Parathyroid adenoma (tissue), 2 donors: ENCODE data around the gene HMG20B.

Source experiments
- H2AFZ ChIP-seq: fragments of 300-600 bp; sonication (generic); one replicate; pipeline ENCODE4 v1.7.0; 2017; ENCODE audit warnings: antibody characterized with exemption, mild to moderate bottlenecking
- H3K27ac ChIP-seq: fragments of 300-600 bp; sonication (generic); one replicate; pipeline ENCODE4 v1.7.0; 2017
- H3K27me3 ChIP-seq: fragments of 300-600 bp; sonication (generic); one replicate; pipeline ENCODE4 v1.7.0; 2017; ENCODE audit warnings: low read length; ENCODE audit not compliant: control insufficient read depth, insufficient read depth
- H3K36me3 ChIP-seq: fragments of 300-600 bp; sonication (generic); one replicate; pipeline ENCODE4 v1.7.0; 2017; ENCODE audit warnings: low read length; ENCODE audit not compliant: control insufficient read depth, insufficient read depth
- H3K4me1 ChIP-seq: fragments of 300-600 bp; sonication (generic); one replicate; pipeline ENCODE4 v1.7.0; 2017; ENCODE audit warnings: control low read depth
- H3K4me2 ChIP-seq: fragments of 300-600 bp; sonication (generic); one replicate; pipeline ENCODE4 v1.7.0; 2017; ENCODE audit warnings: low read length
- H3K4me3 ChIP-seq: fragments of 300-600 bp; sonication (generic); one replicate; pipeline ENCODE4 v1.7.0; 2017; ENCODE audit warnings: low read depth, low read length
- H3K79me2 ChIP-seq: fragments of 300-600 bp; sonication (generic); one replicate; pipeline ENCODE4 v1.7.0; 2017; ENCODE audit warnings: control low read depth
- H3K9ac ChIP-seq: fragments of 300-600 bp; sonication (generic); one replicate; pipeline ENCODE4 v1.7.0; 2017; ENCODE audit warnings: mild to moderate bottlenecking
- H3K9me3 ChIP-seq: fragments of 300-600 bp; sonication (generic); one replicate; pipeline ENCODE4 v1.7.0; 2017; ENCODE audit warnings: low read length; ENCODE audit not compliant: control insufficient read depth
- TF ChIP-seq, protein P1 (sequence below): fragments of 300-600 bp; sonication (generic); IDR thresholded peaks from one replicate; pipeline ENCODE4 v1.7.0; 2017; ENCODE audit warnings: antibody characterized with exemption, mild to moderate bottlenecking
- donor health status: primary hyperparathyroidism.

The HMG20B gene

DNA sequence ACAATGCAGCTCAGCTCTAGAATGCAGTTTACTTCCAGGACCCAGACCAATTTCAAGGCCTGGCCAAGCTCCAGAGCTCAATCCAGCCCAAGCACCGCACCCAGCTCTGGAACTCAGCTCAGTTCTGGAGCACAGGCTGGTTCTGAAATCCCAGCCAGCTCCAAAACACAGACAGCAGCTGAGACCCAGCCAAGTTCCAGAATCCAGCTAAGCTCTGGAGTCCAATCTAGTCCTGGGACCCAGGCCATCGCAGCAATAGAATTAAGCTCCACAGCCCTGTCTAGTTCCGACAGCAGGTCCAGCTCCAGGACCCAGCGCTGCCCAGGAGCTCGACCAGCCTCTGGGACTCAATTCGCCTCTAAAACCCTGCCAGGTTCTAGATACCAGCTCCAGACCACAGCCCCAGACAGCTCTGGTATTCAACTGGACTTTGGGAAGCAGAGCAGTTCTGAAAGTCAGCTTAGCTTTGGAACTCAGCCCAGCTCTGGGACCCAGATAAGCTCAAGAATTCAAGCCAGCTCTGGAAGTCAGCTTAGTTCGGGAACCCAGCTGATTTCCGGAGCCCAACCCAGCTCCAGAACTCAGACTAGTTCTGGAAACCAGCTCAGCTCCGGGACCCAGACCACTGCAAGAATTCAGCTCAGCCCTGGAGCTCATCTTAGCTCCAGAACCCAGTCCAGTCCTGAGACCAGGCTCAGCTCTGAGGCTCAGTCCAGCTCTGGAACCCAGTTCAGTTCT lies 19.3 kb downstream of the HMG20B start:
- Histone ChIP-seq H3K4me3 (no peak overlapping the region), H3K36me3 (no peaks in the 10 kb centered on the region), H3K4me2 (no peak overlapping the region), H3K9ac (no peak overlapping the region), H3K4me1 (no peaks in the 10 kb centered on the region), H3K79me2 (no peaks in the 10 kb centered on the region), H3K9me3 (no peaks in the 10 kb centered on the region), H3K27me3 (no peaks in the 10 kb centered on the region), H2AFZ (no peak overlapping the region), H3K27ac (no peak overlapping the region)
- TF ChIP-seq, protein P1, sequence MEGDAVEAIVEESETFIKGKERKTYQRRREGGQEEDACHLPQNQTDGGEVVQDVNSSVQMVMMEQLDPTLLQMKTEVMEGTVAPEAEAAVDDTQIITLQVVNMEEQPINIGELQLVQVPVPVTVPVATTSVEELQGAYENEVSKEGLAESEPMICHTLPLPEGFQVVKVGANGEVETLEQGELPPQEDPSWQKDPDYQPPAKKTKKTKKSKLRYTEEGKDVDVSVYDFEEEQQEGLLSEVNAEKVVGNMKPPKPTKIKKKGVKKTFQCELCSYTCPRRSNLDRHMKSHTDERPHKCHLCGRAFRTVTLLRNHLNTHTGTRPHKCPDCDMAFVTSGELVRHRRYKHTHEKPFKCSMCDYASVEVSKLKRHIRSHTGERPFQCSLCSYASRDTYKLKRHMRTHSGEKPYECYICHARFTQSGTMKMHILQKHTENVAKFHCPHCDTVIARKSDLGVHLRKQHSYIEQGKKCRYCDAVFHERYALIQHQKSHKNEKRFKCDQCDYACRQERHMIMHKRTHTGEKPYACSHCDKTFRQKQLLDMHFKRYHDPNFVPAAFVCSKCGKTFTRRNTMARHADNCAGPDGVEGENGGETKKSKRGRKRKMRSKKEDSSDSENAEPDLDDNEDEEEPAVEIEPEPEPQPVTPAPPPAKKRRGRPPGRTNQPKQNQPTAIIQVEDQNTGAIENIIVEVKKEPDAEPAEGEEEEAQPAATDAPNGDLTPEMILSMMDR, result no peak

DNA sequence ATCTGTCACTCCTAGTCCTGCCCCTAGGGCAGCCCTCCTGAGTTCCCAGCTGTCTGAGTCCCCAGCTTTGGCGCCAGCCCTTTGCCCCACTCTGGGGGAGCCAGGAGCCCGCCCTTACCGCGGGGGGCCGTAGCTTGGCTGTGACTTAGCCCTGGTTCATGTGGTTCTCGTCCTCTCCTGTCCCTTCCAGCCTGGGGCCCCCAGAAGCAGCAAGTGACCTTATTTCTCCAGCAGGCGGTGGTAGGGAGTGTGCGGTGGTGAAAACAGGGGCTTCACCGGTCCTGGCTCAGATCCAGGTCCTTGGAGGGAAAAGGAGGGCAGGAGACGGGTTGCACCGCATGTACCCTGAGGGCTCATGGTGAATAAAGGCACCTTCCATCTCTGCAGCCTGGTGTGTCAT lies 20.4 kb downstream of the HMG20B start:
- Histone ChIP-seq H3K9ac (no peak overlapping the region), H2AFZ (no peak overlapping the region), H3K27ac (no peak overlapping the region), H3K4me1 (no peaks in the 10 kb centered on the region), H3K27me3 (no peaks in the 10 kb centered on the region), H3K9me3 (no peaks in the 10 kb centered on the region), H3K79me2 (no peaks in the 10 kb centered on the region), H3K36me3 (no peaks in the 10 kb centered on the region), H3K4me2 (no peak overlapping the region), H3K4me3 (no peak overlapping the region)
- TF ChIP-seq, protein P1, result no peak

DNA sequence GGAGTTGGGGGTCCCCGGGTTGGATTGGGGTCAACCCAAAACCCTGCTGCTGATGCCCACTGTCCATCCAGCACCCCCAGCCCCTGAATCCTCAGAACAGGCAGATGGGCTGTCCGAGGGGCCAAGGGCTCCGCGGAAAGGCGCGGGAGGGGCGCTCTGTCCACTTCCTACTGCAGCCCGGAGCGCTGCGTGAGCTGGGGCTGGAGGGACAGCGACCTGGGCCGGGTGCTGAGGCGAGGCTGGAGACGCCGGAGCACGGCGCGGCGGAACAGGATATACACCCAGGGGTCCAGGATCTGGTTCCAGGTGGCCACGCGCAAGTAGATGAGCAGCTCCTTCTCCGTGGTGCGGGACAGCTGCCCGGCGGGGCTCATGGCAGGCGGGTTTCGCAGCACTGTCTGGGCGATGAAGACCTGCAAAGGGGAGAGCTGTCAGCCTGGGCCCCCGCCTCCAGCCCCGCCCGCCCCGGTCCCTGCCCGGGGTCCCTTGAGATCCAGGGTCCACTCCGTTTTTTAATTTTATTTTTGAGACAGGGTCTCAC lies 22.8 kb downstream of the HMG20B start:
- Histone ChIP-seq H3K79me2 (no peaks in the 10 kb centered on the region), H3K9ac (no peak overlapping the region), H3K4me1 (no peaks in the 10 kb centered on the region), H3K27ac (no peak overlapping the region), H3K9me3 (no peaks in the 10 kb centered on the region), H3K36me3 (no peaks in the 10 kb centered on the region), H3K27me3 (no peaks in the 10 kb centered on the region), H3K4me3 (no peak overlapping the region), H3K4me2 (no peak overlapping the region), H2AFZ (no peak overlapping the region)
- TF ChIP-seq, protein P1, result no peak

DNA sequence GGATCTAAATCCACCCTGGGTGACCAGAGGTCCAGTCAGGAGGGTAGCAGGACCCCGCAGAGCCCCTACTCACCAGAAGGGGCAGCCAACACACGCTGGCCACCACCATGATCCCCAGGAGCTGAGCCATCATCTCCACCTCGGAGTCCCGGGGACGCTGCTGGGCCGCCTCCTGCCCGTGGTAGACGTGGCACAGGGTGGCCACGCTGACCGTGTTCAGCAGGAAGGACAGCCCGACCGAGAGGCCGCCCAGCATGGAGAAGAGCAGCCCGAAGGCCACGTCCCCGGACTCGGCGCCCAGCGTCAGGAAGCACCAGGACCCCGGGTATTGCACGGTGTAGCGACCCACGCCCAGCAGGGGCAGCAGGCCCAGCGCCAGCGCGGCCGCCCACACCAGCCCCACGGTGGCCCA lies 27.0 kb downstream of the HMG20B start:
- H3K27me3 ChIP-seq, result no peaks in the 10 kb centered on the region
- H3K9me3 ChIP-seq, result no peaks in the 10 kb centered on the region
- TF ChIP-seq, protein P1, result no peak
- H3K4me3 ChIP-seq, result no peak overlapping the region
- no peak overlapping the region for H3K9ac ChIP-seq
- H3K4me1 ChIP-seq, result no peaks in the 10 kb centered on the region
- H3K27ac ChIP-seq, result no peak overlapping the region
- no peak overlapping the region for H3K4me2 ChIP-seq
- H3K36me3 ChIP-seq, result no peaks in the 10 kb centered on the region
- H3K79me2 ChIP-seq, result no peaks in the 10 kb centered on the region
- no peak overlapping the region for H2AFZ ChIP-seq

DNA sequence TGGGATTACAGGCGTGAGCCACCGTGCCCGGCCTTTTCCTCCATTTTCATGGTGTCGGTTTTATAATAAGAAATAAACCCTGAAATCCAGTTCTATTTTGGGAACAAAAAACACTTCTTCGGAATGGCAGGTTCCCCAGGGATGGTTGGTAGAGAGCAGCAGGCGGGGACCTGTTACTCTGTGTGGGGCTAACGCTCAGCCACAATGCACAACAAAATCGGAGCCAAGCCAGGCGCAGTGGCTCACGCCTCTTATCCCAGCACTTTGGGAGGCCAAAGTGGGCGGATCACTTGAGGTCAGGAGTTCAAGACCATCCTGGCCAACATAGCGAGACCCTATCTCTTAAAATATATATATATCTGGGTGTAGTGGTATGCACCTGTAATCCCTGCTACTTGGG lies 28.3 kb downstream of the HMG20B start:
- H3K36me3 ChIP-seq, result no peaks in the 10 kb centered on the region

More for the DNA sequence above, 28.3 kb downstream of the HMG20B start:
- Histone ChIP-seq H3K9ac (no peak overlapping the region), H3K4me1 (peaks cover 2% of the 10 kb centered on the region), H3K4me3 (no peak overlapping the region), H2AFZ (no peak overlapping the region), H3K4me2 (no peak overlapping the region), H3K27ac (no peak overlapping the region), H3K79me2 (no peaks in the 10 kb centered on the region), H3K27me3 (no peaks in the 10 kb centered on the region), H3K9me3 (no peaks in the 10 kb centered on the region)
- TF ChIP-seq, protein P1, result no peak
